Measurements from ENCODE around the gene SUPT3H.

DNA sequence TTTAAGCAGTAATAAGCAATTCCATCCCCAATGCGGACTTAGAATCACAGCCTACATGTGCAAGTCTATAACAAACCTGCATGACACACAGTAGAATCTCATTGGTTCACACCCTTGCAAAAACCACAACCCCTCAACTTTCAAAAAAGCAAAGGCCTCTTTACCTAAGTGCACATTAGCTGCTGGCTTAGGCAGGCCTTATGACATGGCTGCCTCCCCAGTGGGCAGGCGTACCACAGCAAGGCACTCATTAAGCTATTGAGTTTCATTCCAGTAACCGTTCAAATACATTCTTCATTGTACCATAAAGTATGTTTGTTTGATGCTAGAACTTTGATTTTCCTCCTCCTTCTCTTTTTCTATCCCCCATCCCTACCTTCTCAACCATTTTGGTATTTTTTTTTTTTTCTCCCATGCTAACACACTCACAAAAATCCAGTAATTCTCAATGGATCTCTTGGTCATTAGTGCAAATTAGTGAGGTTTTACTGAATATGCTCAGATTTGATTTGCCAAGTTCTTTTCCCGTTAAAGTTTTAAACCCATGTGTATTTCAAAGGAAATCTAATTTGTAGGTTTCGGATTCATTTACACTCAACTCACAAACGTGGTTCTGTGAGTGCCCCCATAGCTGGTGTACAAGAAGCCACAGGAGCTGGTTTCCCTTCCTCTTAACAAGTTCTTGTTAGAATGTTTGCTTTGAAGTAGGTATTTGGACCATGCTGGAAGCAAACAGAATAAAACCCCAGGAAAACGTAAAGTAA, 510.0 kb downstream of the SUPT3H start:
- TF ChIP-seq EP300 (IDR thresholded peaks at IDR 0.05; ENCODE audit: borderline replicate concordance in 1 of 2, low read depth in 2 of 2, low read length in 2 of 2) (no peak), SAP30 (IDR thresholded peaks at IDR 0.05; ENCODE audit: insufficient read depth, insufficient replicate concordance, low read length) (no peak), RAD21 (IDR thresholded peaks at IDR 0.05 in 1 of 2, conservative IDR thresholded peaks at IDR 0.05 in 1 of 2; ENCODE audit: low read depth in 2 of 2, low read length in 2 of 2) (no peak), POLR2AphosphoS5 (IDR thresholded peaks at IDR 0.05; ENCODE audit: low read depth, low read length) (no peak), EZH2 (IDR thresholded peaks at IDR 0.05; ENCODE audit: low read depth, low read length, severe bottlenecking) (no peak), CBX5 (IDR thresholded peaks at IDR 0.05; ENCODE audit: low read depth, low read length) (no peak), JUND (IDR thresholded peaks at IDR 0.05; ENCODE audit: low read length) (no peak), PHF8 (conservative IDR thresholded peaks at IDR 0.05; ENCODE audit: low read depth, low read length) (no peak), RFX5 (IDR thresholded peaks at IDR 0.05; ENCODE audit: borderline replicate concordance, low read depth, low read length) (no peak)
- TF ChIP-seq, protein P1, sequence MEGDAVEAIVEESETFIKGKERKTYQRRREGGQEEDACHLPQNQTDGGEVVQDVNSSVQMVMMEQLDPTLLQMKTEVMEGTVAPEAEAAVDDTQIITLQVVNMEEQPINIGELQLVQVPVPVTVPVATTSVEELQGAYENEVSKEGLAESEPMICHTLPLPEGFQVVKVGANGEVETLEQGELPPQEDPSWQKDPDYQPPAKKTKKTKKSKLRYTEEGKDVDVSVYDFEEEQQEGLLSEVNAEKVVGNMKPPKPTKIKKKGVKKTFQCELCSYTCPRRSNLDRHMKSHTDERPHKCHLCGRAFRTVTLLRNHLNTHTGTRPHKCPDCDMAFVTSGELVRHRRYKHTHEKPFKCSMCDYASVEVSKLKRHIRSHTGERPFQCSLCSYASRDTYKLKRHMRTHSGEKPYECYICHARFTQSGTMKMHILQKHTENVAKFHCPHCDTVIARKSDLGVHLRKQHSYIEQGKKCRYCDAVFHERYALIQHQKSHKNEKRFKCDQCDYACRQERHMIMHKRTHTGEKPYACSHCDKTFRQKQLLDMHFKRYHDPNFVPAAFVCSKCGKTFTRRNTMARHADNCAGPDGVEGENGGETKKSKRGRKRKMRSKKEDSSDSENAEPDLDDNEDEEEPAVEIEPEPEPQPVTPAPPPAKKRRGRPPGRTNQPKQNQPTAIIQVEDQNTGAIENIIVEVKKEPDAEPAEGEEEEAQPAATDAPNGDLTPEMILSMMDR (IDR thresholded peaks at IDR 0.05; ENCODE audit: control extremely low read depth in 1 of 3, insufficient read depth in 1 of 3, low read depth in 1 of 3, low read length in 3 of 3), result no peak
